A549 (cell line): ENCODE data around the gene COL5A2. TPM values are rescaled to one million over a fixed set of nuclear protein-coding genes. Genes with fewer than 3 reads are reported as not detected.

Experiments
- ATAC-seq, 2 experiments: fragments of 200-7000 bp in 1 of 2; fragments of >200 bp in 1 of 2; cut with Nextera tagmentation in 1 of 2; cut with Tn5 transposase in 1 of 2; 3 replicates each; pipeline versions ENCODE4 v1.8.0 to v1.9.1; 2018 to 2020; ENCODE audit warnings: mild to moderate bottlenecking in 1 of 2, moderate library complexity in 1 of 2
- CTCF ChIA-PET: fragments of 300-600 bp; sonication (Branson Sonifier 250); formaldehyde crosslinking; extraction: SDS; loops from one replicate; lab custom pipeline; 2021; ENCODE audit warnings: antibody characterized with exemption, inconsistent platforms; lab: Yijun Ruan, JAX
- POLR2A ChIA-PET: fragments of 350-600 bp; formaldehyde crosslinking; extraction: SDS; loops from one replicate; lab custom pipeline; 2021; ENCODE audit warnings: antibody characterized with exemption, inconsistent platforms; lab: Yijun Ruan, JAX
- DNase-seq, 2 experiments: peaks; one replicate each; pipeline versions ENCODE4 v3.0.0 to v3.0.0-alpha.2; 2011 to 2016; ENCODE audit warnings: low read depth in 1 of 2, low spot score in 1 of 2
- FAIRE-seq: peaks from 2 replicates; lab custom pipeline; 2011; peaks lifted over from hg19 to GRCh38; lab: Jason Lieb, UNC
- H3K27ac ChIP-seq, 2 experiments: fragments of >200 bp; sonication (Bioruptor Twin); formaldehyde crosslinking; 3 replicates each; pipeline ENCODE4 v1.5.1; 2016 to 2017
- H3K4me1 ChIP-seq: fragments of >200 bp; sonication (Bioruptor Twin); formaldehyde crosslinking; 3 replicates; pipeline ENCODE4 v1.6.1; 2016
- H3K4me2 ChIP-seq: fragments of >200 bp; sonication (Bioruptor Twin); formaldehyde crosslinking; 3 replicates; pipeline ENCODE4 v1.6.1; 2016
- H3K4me3 ChIP-seq: fragments of >200 bp; sonication (Bioruptor Twin); formaldehyde crosslinking; 3 replicates; pipeline ENCODE4 v1.5.1; 2016
- H3K9me3 ChIP-seq: fragments of >200 bp; sonication (Bioruptor Twin); formaldehyde crosslinking; 3 replicates; pipeline ENCODE4 v1.6.1; 2016
- CBX2 ChIP-seq: fragments of 200-600 bp; sonication (generic); IDR thresholded peaks from 2 replicates; pipeline ENCODE4 v1.6.1; 2016; ENCODE audit warnings: low read depth, mild to moderate bottlenecking, borderline replicate concordance
- EHMT2 ChIP-seq: fragments of 200-600 bp; sonication (generic); IDR thresholded peaks from 2 replicates; pipeline ENCODE4 v1.6.1; 2016; ENCODE audit warnings: antibody characterized with exemption, low read depth, mild to moderate bottlenecking, moderate library complexity
- ESRRA ChIP-seq: fragments of 150-350 bp; IDR thresholded peaks from 2 replicates; pipeline ENCODE4 v1.6.1; 2014; ENCODE audit warnings: mild to moderate bottlenecking, low read length, borderline replicate concordance
- FOSL2 ChIP-seq, 2 experiments: fragments of 450-650 bp in 1 of 2; fragments of >200 bp in 1 of 2; sonication (Bioruptor Twin) in 1 of 2; formaldehyde crosslinking; IDR thresholded peaks; 2 replicates each; pipeline versions ENCODE4 v1.5.0 to v1.6.1; 2016 to 2020; ENCODE audit warnings: mild to moderate bottlenecking in 1 of 2, moderate library complexity in 1 of 2
- FOXS1 ChIP-seq: fragments of 250-450 bp; sonication (Bioruptor Pico); IDR thresholded peaks from 2 replicates; pipeline ENCODE4 v1.5.0; 2020; ENCODE audit warnings: mild to moderate bottlenecking, moderate library complexity
- HOXA7 ChIP-seq: fragments of 250-450 bp; sonication (Bioruptor Pico); IDR thresholded peaks from 2 replicates; pipeline ENCODE4 v1.5.0; 2020; ENCODE audit warnings: mild to moderate bottlenecking, moderate library complexity
- HOXB13 ChIP-seq: fragments of 250-450 bp; sonication (Bioruptor Pico); IDR thresholded peaks from 2 replicates; pipeline ENCODE4 v1.5.0; 2020; ENCODE audit warnings: low read depth, mild to moderate bottlenecking, moderate library complexity
- HOXB5 ChIP-seq: fragments of 250-450 bp; sonication (Bioruptor Pico); IDR thresholded peaks from 2 replicates; pipeline ENCODE4 v1.5.0; 2020; ENCODE audit warnings: mild to moderate bottlenecking, moderate library complexity
- MAFK ChIP-seq: fragments of 450-650 bp; IDR thresholded peaks from 2 replicates; pipeline ENCODE4 v1.6.1; 2014; ENCODE audit not compliant: partially characterized antibody
- MAZ ChIP-seq: fragments of 150-350 bp; IDR thresholded peaks from 2 replicates; pipeline ENCODE4 v1.6.1; 2014; ENCODE audit warnings: antibody characterized with exemption, low read depth, low read length, borderline replicate concordance
- NFE2L2 ChIP-seq: fragments of 150-350 bp; conservative IDR thresholded peaks from 2 replicates; pipeline ENCODE4 v1.6.1; 2014; ENCODE audit warnings: low read length
- PHF8 ChIP-seq: fragments of 200-600 bp; sonication (generic); IDR thresholded peaks from 2 replicates; pipeline ENCODE4 v1.6.1; 2016; ENCODE audit warnings: low read depth, mild to moderate bottlenecking, antibody characterized with exemption, moderate library complexity, borderline replicate concordance
- POLR2A ChIP-seq: IDR thresholded peaks from 2 replicates; pipeline ENCODE4 v1.6.1; 2012; ENCODE audit warnings: mild to moderate bottlenecking, low read length
- POLR2AphosphoS2 ChIP-seq: conservative IDR thresholded peaks from 2 replicates; pipeline ENCODE4 v1.6.1; 2012; ENCODE audit warnings: low read length, improper control_type of control experiment, inconsistent platforms
- RAD21 ChIP-seq, 2 experiments: fragments of >200 bp in 1 of 2; sonication (Bioruptor Twin) in 1 of 2; formaldehyde crosslinking in 1 of 2; IDR thresholded peaks in 1 of 2; conservative IDR thresholded peaks in 1 of 2; 2 replicates in 1 of 2; 3 replicates in 1 of 2; pipeline ENCODE4 v1.6.1; 2012 to 2018; ENCODE audit warnings: inconsistent platforms in 1 of 2
- RARB ChIP-seq: fragments of 250-450 bp; sonication (Bioruptor Pico); IDR thresholded peaks from 2 replicates; pipeline ENCODE4 v1.8.0; 2021; ENCODE audit warnings: mild to moderate bottlenecking, moderate library complexity
- RFX5 ChIP-seq: fragments of 450-650 bp; IDR thresholded peaks from 2 replicates; pipeline ENCODE4 v1.7.1; 2014; ENCODE audit warnings: antibody characterized with exemption, mild to moderate bottlenecking, moderate library complexity
- RNF2 ChIP-seq: fragments of 200-600 bp; sonication (generic); IDR thresholded peaks from 2 replicates; pipeline ENCODE4 v1.6.1; 2016; ENCODE audit warnings: low read depth, mild to moderate bottlenecking, antibody characterized with exemption, moderate library complexity, borderline replicate concordance
- SREBF2 ChIP-seq: fragments of 450-650 bp; IDR thresholded peaks from 2 replicates; pipeline ENCODE4 v1.6.1; 2014; ENCODE audit warnings: mild to moderate bottlenecking, moderate library complexity
- USF2 ChIP-seq: fragments of 450-650 bp; IDR thresholded peaks from 2 replicates; pipeline ENCODE4 v1.6.1; 2014; ENCODE audit warnings: antibody characterized with exemption
- WGBS: methylation state at CpG from one replicate; pipeline ENCODE4 v1.1.6; 2017; ENCODE audit errors: missing lambda C conversion rate; 5-methylcytosine and 5-hydroxymethylcytosine counted together
- polyA plus RNA-seq, 4 experiments: library from polyadenylated mRNA; depleted of rRNA in 3 of 4; stranded (reverse); fragments of >200 nt; fragmentation: RNase III in 1 of 4; extraction: RNeasy Plus Mini Kit Qiagen cat#74134 plus additional on column Dnase treatment in 1 of 4; gene quantifications; 2 replicates in 3 of 4; 3 replicates in 1 of 4; pipeline ENCODE4 v1.2.3, GENCODE V29; 2011 to 2017
- TF ChIP-seq, protein P1 (sequence below): fragments of >200 bp; sonication (Bioruptor Twin); formaldehyde crosslinking; IDR thresholded peaks from 2 replicates; pipeline ENCODE4 v1.6.1; 2016
- TF ChIP-seq, protein P2 (sequence below): fragments of >200 bp; sonication (Bioruptor Twin); formaldehyde crosslinking; IDR thresholded peaks from 3 replicates; pipeline ENCODE4 v1.5.1; 2016

COL5A2 gene
- polyA plus RNA-seq, 2 of the 4 experiments (the other 2 are of a cell fraction): 152 to 215 TPM

DNA sequence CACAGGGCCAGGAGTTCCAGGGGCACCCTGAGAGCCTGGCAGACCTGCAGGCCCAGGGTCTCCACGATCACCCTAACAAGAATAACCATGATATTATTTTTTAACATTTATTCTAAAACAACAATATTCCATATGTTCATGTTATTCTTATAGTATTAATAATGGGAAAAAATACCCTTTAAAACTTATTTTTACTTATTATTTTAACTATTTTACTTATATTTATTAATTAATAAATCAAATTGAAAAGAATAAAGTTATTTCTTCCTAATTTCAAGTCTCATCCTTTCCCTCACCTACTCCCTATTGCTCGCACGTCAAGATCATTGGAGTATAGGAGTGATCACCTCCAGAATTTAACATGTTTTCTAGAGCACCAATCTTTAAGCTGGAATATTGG is 133.7 kb downstream of the COL5A2 start:
- Histone ChIP-seq H3K27ac (no peak overlapping the region), H3K4me1 (0 out of 3 replicates have a peak, but pooled peaks cover 4% of the 10 kb centered on the region), H3K9me3 (no peaks in the 10 kb centered on the region), H3K4me2 (no peak overlapping the region), H3K4me3 (no peak overlapping the region)
- ChIA-PET CTCF (interaction anchor here (1.8 kb wide), 1 partner anchor 367 kb away, joined by 3 read pairs; no protein-coding TSS in a partner anchor), POLR2A (no interaction called here)
- no peak for TF ChIP-seq RAD21 (conservative IDR thresholded peaks at IDR 0.05 in 1 of 2, IDR thresholded peaks at IDR 0.05 in 1 of 2)
- TF ChIP-seq PHF8: no peak
- no peak for TF ChIP-seq HOXB13 (CRISPR knock-in tag)
- no peak for TF ChIP-seq FOXS1 (CRISPR knock-in tag)
- no peak for TF ChIP-seq MAFK
- no peak for TF ChIP-seq RARB
- TF ChIP-seq POLR2A: no peak
- no peak for TF ChIP-seq HOXA7 (CRISPR knock-in tag)
- TF ChIP-seq, protein P1, sequence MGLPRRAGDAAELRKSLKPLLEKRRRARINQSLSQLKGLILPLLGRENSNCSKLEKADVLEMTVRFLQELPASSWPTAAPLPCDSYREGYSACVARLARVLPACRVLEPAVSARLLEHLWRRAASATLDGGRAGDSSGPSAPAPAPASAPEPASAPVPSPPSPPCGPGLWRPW: no peak
- no peak for TF ChIP-seq EHMT2
- no peak for TF ChIP-seq HOXB5
- no peak for TF ChIP-seq NFE2L2
- TF ChIP-seq POLR2AphosphoS2: no peak
- TF ChIP-seq USF2: no peak
- no peak for TF ChIP-seq RFX5
- 93% methylated on average over 3 of the region's 3 CpGs for WGBS
- no peak for DNase-seq
- no peak for FAIRE-seq
- no peak for ATAC-seq

- H3K9me3 ChIP-seq: no peaks in the 10 kb centered on the region
- H3K4me2 ChIP-seq: no peak overlapping the region
- ATAC-seq: no peak
- FAIRE-seq: no peak
- no peak overlapping the region for H3K27ac ChIP-seq
- 92% methylated on average over 1 of the region's 1 CpG for WGBS
- no peak for DNase-seq
- no peak overlapping the region for H3K4me3 ChIP-seq
- ChIA-PET CTCF (no interaction called here), POLR2A (no interaction called here)
- peaks cover 8% of the 10 kb centered on the region for H3K4me1 ChIP-seq
- TF ChIP-seq MAZ (no peak), RNF2 (no peak), FOSL2 (IDR thresholded peaks at IDR 0.05) (no peak), FOSL2 (CRISPR knock-in tag; IDR thresholded peaks at IDR 0.05) (peak; percentile 69), CBX2 (no peak), SREBF2 (no peak)
These were observed 142.0 kb downstream of the COL5A2 start for GRCh38 chr2:189037518-189037917.

- POLR2A ChIA-PET: no interaction called here
- Histone ChIP-seq H3K4me2 (no peak overlapping the region), H3K27ac (no peak overlapping the region), H3K4me3 (no peak overlapping the region), H3K9me3 (no peaks in the 10 kb centered on the region), H3K4me1 (no peaks in the 10 kb centered on the region)
- DNase-seq (peak in 1 of 2 experiments; percentile 42), FAIRE-seq (no peak), ATAC-seq (peak; percentile 14 to 52; a peak in 3 of 6 replicates)
- CTCF ChIA-PET: interaction anchor here (1.0 kb wide), 1 partner anchor 8 kb away, joined by 3 read pairs; no protein-coding TSS in a partner anchor
- 64% methylated on average over 3 of the region's 3 CpGs for WGBS
- TF ChIP-seq POLR2A (no peak), ESRRA (no peak), RAD21 (conservative IDR thresholded peaks at IDR 0.05 in 1 of 2, IDR thresholded peaks at IDR 0.05 in 1 of 2) (peak in 1 of 2 experiments; percentile 42; a peak in 2 of 5 replicates)
- TF ChIP-seq, protein P2, sequence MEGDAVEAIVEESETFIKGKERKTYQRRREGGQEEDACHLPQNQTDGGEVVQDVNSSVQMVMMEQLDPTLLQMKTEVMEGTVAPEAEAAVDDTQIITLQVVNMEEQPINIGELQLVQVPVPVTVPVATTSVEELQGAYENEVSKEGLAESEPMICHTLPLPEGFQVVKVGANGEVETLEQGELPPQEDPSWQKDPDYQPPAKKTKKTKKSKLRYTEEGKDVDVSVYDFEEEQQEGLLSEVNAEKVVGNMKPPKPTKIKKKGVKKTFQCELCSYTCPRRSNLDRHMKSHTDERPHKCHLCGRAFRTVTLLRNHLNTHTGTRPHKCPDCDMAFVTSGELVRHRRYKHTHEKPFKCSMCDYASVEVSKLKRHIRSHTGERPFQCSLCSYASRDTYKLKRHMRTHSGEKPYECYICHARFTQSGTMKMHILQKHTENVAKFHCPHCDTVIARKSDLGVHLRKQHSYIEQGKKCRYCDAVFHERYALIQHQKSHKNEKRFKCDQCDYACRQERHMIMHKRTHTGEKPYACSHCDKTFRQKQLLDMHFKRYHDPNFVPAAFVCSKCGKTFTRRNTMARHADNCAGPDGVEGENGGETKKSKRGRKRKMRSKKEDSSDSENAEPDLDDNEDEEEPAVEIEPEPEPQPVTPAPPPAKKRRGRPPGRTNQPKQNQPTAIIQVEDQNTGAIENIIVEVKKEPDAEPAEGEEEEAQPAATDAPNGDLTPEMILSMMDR: peak; percentile 35
These were observed 154.5 kb downstream of the COL5A2 start for GRCh38 chr2:189024901-189025618.
